Stimulated activated CD8-positive, alpha-beta memory T cell treated with anti-CD3 and anti-CD28 coated beads, Interleukin-7, amount 100 ng/mL, for 4 hours (primary cell): Measurements from ENCODE around the gene EXTL2.
"Not testable (repeated sequence)": the region's sequence is repeated elsewhere in the genome, so short reads cannot be mapped to it uniquely, and the experiment has no call there.

Experiments used
- DNase-seq, 2 donors: peaks; one replicate each; pipeline ENCODE4 v3.0.0-alpha.2; 2020; ENCODE audit warnings: low read depth in 2 of 2

The EXTL2 gene

DNA sequence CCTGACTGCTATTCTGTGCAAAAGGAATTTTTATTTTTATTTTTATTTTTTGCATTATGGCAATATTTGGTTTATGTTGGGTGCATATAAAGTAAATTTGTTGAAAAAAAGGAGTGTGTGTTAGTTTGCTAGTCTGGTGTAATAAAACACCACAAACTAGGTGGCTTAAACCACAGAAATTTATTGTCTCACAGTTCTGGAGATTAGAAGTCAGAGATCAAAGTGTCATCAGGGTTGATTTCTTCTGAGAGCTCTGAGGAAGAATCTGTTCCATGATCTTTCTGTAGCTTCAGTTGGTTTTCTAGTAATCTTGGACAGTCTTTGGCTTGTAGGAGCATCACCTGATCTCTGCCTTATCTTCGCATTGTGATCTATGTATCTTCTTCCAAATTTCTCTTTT lies 7.7 kb upstream of the EXTL2 start:
- DNase-seq, result no peak

DNA sequence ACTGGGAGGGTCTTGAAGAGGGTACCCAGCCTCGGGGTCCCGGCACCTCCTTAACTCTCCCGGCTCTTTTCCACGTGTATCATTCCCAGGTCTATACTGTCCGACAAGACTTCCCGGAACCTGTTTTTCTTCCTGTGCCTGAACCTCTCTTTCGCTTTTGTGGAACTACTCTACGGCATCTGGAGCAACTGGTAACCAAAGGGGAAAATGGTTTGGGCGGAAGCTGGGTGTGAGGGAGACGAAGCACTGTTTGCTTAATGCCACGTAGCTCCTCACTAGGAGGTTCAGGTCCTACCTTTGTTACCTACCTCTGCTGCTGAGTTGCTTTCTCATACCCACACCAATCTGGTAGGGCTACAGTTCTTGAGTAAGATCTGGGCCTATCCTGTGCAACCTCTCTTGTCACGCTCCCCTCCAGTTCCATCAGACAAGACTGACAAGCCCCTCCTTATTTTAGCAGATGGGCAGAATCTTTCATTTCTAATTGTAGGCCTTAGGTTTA lies 1.9 kb upstream of the EXTL2 start:
- DNase-seq, result peak; percentile 27 to 47

DNA sequence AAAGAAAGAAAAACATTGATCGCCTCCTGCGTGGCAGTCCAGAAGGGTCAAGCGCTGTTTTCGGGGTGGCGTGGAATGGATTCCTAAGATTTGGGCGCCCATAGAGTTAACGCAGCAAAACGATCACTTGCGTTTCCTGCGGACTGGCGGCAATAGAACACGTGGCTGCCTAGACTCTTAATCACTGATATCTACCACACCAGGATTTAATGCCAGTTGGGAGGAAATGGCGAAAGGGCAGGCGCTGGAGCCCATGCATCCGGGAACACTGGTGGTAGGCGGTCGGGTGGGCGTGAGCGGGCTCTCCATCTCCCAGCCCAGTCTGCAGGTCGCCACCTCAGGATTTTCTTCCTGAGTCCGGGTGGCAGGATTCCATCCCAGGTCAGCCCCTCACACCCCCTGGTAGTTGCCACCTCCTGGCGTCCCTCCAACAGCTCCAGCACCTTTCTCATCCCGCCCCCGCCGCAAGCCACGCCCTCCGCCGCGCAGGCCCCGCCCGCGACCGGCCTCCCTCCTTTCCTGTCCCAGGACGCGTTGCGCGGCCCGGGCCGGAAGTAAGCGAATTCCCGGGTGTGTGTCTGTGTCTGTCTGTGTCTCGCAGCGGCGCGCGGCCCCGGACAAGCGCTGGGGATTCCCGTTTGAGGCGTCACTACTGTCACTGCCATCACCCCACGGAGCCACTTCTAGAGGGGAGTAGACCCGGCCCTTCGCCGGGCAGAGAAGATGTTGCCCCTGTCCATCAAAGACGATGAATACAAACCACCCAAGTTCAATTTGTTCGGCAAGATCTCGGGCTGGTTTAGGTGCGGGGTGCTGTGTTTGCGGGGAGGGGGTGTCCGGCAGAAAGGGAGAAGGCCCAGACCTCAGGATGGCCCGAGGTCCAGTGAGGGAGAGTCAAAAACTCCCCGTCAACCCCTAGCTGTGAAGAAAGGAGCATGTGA lies 1.2 kb upstream of the EXTL2 start, which contains the start of gene SLC30A7:
Gene SLC30A7 (plus strand): TSS at position 551 of the 941 bp plus-strand sequence. CDS start 173 bp downstream, at position 724.
- peak; percentile 93 to 95 for DNase-seq

DNA sequence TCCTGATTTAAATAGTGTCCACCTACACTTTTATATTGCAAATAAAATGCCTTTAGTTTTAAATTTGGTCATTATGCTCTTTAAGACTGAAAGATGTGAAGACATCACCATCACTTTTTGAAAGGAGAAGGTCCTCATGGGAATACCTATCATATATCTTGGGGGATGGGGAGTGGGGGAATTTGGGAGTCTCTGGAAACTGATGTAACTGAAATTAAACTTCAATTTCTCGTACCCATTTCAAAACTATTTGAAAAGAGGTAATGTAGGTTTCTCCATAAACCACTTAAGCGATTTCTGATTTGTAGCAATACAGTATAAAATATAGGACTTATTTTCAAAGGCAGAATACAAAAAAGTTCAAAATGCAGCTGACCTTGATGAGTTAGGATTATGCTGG lies 924 bp downstream of the EXTL2 start:
- DNase-seq, result no peak

DNA sequence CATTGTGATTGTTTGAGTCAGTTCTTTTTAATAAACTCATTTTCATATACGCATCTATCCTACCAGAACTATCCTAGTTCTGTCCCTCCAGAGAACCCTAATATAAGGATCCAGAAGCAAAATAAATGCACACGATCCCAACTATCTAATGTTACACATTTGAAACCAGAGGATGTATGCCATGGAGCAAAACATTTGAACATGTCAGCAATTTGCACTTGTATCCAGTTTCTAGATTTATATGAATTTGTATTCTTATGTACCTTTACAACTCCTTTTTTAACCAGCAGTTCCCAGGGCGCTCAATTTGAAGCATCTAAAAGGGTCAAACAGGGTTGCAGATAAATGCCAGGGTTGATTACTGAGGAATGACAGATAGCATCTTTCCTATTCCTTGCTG lies 2.1 kb downstream of the EXTL2 start:
- DNase-seq, result no peak

DNA sequence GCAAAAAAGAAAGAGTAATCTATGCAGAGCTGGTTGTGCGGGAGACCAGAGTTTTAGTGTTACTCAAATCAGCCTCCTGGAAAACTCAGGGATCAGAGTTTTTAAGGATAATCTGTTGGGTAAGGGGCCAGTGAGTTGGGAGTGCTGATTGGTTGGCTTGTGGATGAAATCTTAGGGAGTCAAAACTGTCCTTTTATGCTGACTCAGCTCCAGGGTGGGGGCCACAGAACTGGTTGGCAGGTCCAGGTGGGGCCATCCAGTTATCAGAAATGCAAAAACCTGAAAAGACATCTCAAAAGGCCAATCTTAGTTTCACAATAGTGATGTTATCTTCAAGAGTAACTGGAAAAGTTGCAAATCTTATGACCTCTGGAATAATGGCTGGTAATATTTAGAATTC lies 3.3 kb downstream of the EXTL2 start:
- DNase-seq, result no peak

DNA sequence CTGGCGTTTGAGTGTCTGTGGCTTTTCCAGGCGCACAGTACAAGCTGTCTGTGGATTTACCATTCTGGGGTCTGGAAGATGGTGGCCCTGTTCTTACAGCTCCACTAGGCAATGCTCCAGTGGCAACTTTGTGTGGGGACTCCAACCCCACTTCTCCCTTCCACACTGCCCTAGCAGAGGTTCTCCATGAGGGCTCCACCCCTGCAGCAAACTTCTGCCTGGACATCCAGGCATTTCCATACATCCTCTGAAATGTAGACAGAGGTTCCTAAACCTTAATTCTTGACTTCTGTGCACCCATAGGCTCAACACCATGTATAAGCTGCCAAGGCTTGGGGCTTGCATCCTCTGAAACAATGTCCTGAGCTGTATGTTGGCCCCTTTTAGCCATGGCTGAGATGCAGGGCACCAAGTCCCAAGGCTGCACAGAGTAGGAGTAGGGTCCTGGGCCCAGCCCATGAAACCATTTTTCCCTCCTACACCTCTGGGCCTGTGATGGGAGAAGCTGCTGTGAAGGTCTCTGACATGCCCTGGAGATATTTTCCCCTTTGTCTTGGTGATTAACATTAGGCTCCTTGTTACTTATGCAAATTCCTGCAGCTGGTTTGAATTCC lies 4.7 kb downstream of the EXTL2 start:
- not testable (repeated sequence) for DNase-seq

DNA sequence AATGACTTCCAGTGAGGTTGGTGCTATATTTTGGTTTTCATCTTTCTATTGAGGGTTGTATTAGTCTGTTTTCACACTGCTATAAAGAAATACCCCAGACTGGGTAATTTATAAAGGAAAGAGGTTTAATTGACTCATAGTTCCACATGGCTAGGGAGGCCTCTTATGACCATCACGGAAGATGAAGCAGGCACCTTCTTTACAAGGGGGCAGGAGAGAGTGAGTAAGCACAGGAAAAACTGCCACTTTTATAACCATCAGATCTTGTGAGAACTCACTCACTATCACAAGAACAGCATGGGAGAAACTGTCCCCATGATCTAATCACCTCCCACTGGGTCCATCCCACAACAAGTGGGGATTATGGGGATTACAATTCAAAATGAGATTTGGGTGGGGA lies 5.6 kb downstream of the EXTL2 start:
- DNase-seq, result not testable (repeated sequence)

DNA sequence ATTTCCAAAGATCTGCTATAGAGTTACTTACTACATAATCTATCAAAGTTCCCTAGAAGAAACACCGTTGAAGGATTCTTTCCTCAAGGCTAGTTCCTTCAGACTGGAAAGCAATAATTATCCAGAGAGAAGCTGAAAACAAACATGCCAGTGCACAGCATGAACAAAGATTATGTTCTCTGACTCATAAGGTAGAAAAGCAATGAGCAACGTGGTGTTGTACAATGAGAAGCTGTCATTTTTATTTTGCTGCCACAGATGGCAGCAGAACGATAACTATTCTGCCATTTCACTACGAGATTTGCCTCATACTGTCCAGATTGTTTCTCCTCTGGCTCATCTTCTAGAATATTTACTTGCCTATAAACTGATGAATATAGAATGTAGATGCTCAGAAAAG lies 10.7 kb downstream of the EXTL2 start:
- DNase-seq, result no peak

DNA sequence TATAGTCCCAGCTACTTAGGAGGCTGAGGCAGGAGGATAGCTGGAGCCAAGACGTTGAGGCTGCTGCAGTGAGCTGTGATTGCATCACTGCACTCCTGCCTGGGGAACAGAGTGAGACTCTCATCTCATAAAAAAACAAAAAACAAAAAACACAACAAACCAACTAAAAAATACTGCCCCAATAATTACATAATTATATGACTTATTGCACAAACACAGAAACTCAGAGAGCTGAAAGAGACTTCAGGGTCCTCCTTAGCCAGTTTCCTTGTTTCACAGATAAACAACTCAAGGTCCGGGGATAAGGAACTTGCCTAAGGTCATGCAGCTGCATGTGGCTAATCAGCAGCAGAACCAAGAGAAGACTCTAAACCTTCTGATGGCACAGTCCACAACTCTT lies 11.9 kb downstream of the EXTL2 start:
- no peak for DNase-seq

DNA sequence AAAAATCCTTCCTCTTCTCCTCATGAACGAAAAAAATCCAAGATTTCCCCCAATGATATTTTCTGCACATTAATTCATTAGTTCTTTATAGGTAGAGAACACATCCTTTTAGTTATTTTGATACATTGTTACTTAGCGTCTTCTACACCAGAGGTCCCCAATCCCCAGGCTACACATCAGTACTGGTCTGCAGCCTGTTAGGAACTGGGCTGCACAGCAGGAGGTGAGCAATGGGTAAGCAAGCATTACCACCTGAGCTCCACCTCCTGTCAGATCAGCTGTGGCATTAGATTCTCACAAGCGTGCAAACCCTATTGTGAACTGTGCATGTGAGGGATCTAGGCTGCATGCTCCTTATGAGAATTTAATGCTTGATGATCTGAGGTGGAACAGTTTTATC lies 13.0 kb downstream of the EXTL2 start:
- DNase-seq, result no peak

DNA sequence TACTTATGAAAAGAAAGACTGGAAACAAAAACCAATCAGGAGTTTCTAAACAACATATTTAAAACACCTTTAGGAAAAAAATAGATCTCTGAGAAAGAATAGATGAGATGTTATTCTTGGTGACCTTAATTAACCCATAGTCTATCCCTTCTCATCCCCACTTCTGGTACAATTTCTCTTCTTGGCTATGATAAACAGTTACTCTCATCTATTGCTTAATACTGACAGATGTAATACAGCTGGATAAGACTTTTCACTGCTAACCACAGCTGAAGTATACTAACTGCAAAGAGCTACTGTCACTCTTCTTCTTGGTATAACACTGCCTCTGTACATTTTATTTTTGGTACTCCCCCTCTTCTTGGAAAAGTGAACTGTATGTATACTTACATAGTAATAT lies 15.2 kb downstream of the EXTL2 start:
- no peak for DNase-seq

DNA sequence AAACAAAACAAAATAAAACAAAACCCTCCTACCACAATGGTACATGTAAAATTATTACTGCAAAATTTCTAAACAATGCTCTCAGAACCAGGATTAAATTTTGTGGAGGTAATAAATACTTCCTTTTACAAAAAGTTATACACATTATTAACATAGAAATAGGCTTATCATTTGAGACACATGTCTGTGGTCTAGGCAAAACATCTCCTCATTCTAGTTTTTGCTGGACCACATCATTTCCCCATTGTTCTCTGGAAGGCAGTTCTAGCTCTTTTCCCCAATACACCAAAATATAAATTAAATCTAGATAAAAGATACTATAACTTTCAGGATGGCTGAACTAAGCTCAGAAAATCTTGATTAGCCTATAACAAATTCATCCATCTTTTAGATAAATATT lies 18.4 kb downstream of the EXTL2 start:
- no peak for DNase-seq

DNA sequence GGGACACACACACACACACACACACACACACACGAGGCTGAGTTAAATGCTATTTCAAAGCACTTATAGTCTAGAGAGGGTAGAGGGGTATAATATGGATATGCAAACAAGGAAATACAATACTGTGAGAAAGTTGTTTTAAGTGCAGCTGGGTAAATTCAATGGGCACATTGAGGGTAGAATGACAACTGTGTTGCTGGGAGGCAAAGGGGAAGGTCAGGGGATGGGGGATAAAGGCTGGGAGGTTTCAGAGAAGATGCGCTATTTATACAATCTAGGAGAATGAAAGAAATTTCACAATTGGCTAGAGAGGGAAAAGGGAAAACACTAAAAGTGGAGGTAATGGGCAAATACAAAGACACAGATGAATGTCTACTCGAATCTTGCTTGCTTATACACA lies 19.4 kb downstream of the EXTL2 start:
- no peak for DNase-seq

DNA sequence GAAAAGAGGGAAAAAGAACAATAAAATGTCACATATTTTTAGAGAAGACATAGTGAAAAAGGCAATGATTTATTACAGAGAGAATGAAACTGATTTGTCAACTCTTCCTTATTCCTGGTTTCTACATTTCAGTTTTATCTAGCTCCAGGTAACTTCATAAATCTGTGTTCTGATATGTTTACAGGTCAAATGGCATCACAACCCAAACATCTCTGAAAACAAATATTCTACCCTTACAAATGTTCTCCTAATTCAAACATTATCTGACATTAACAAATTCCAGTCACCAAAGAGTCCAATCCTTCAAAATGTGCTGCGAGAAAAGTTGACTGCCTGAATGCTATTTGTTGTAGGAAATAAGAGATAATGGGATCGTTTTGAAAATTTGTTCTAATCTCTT lies 20.2 kb downstream of the EXTL2 start:
- no peak for DNase-seq

DNA sequence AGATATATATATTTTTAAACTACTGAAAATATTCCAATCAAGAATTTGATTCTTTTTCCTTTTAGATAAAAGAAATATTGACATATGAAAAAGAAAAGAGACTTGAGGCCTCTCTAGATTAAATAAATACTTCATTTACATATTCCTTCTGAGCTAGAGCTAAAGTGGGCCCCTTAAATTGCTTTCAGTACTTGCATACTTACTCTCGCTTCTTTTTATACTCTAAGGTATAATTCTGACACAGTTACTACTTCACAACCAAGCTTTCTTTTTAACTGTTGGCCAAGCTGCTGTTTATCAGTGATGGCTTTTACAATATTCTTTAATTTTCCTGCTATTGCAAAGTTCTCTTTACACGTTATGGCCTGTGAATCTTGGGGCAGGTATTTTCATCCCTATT lies 24.6 kb downstream of the EXTL2 start:
- DNase-seq, result no peak

DNA sequence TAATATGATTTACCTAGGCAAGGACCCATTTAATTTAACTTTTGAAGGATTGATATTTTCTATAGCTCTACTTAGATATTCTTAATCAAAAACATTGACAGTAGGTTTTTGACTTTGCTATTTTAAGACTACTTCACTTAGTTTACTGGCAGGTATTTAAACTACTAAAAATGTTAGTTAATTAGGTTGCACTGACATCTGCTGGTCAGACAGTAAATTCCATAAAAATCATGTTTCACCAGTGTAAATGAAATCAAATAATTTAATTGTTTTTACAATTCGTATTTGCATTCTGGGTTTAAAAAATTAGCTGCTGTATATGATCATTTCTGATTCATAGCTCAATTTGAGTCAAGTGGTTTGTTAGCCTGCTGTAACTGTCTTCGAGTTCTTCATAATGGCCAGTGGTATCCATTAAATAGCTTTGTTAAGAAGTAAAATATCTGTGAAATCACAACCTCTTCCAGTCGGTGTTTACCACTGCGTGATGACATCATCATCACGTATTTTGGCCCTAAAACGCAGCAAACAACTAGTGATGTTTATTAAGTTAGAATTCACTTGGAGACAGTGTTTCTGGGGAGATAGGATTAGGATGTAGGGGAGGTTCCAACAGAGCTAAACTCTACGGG lies 26.2 kb downstream of the EXTL2 start:
- DNase-seq, result no peak

DNA sequence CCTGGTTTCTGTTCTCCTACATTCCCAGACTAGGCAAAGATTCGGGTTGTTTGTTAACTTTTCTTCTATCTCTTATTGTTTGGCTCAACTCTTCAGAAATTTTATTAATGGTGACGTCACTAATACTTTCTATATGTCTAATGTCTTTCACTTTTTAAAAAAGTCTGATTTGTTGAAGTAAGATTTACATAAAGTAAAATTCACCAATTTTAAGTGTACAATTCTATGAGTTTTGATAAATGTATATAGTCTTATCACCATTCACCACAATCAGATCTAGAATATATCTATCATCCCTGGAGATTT lies 27.8 kb downstream of the EXTL2 start:
- DNase-seq, result no peak

DNA sequence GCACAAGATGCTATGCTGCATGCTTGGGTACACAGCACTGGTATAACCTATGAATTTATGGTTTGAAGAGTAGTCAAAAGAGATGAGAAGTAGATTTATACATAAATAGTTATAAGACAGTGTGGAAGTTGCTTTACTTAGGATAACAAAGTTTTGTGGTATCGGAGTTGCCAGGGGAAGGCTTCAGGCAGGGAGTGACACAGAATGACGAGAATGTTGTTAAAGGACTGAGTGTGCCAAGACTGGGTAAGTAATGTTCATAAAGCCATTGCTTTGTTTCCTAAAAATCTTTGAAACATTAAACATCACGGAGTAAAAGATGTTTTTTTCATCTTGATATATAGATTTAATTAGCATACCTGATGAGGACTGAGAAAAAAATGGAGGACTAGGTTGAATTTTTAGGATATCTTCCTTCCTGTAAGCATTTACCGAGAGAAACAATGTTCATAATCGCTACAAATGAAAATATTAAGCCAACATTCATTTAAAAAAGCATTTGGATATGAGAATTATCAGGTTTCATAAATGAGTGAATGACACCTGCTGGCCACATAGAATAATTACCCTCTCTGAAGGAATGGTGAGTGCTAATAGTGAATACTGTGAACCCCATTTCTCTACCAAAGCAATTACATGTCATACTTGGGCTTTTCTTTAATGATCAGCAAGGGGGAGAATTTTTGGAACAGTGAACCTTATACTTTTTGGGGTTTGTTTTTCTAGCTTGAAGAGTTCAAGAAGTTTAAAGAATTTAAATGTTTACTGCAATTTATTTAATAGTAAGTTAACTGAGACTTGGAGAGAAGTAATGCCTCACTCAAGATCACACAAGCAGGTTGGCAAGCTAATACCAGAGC lies 28.4 kb downstream of the EXTL2 start:
- DNase-seq, result no peak

DNA sequence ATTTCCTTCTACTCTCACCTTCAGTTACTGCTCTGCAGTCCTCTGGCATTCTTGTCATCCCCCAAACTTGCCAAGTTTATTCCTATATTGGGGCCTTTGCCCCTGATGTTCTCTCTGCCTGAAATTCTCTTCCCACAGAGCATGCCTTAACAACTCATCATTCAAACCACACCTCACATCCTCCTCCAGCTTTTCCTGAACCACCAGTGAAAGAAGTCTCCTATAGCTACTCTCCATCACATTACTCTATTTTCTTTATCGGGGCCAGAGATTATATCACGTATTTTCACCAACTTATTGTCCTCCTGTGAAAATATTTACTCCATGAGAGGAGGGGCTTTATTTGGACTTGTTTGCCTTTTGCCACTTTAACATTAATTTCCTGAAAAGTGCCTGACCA lies 32.1 kb downstream of the EXTL2 start:
- DNase-seq, result no peak

DNA sequence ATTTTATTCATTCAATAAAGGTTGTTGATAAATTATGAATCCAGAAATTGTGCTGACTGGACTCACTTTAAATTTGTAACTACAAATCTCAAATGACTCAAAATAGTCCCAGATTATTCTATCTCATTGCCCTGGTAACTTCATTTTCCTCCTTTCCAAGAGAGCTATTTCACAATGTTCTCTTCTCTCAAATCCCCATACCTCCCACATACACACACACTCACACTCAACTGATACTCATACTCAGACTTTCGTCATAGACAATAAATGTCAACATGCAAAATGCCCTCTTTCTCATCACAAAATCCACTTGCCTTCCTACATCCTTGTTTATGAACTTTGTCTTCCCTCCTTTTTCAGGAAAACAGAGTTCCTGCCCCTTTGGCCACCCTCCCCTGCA lies 33.3 kb downstream of the EXTL2 start:
- DNase-seq, result no peak
